Activated CD4-positive, alpha-beta T cell treated with anti-CD3 and anti-CD28 coated beads, Interleukin-2, amount 50 U/mL, for 16 hours (primary cell): ENCODE results near the gene BMP8A.
"Not testable (repeated sequence)": the region's sequence is repeated elsewhere in the genome, so short reads cannot be mapped to it uniquely, and the experiment has no call there.

Experiments
- DNase-seq: peaks from one replicate; pipeline ENCODE4 v3.0.0-alpha.2; 2020

BMP8A gene

DNA sequence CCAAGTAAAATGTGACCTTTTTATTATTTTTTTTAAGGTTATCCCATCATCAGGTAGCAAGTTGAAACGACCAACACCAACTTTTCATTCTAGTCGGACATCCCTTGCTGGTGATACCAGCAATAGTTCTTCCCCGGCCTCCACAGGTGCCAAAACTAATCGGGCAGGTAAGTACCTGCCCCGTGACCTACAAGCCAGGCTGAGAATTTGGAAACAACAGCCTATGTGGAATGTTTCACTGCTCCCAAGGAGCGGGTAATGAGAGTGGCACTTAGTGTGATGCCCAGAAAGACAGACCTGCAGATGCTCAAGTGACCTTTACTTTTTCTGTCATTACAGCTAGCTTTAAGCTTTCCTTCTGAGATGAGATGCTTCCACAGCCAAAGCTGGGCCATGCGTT, 6.9 kb upstream of the BMP8A start:
- no peak for DNase-seq

GRCh38 chr1:39485046-39485803, 6.2 kb upstream of the BMP8A start:
- no peak for DNase-seq

- no peak for DNase-seq
These were observed 3.4 kb upstream of the BMP8A start for GRCh38 chr1:39488012-39488545.

- no peak for DNase-seq
These were observed 2.5 kb upstream of the BMP8A start for GRCh38 chr1:39488793-39489566.

GRCh38 chr1:39489567-39490239, 1.7 kb upstream of the BMP8A start:
- DNase-seq = no peak

DNA sequence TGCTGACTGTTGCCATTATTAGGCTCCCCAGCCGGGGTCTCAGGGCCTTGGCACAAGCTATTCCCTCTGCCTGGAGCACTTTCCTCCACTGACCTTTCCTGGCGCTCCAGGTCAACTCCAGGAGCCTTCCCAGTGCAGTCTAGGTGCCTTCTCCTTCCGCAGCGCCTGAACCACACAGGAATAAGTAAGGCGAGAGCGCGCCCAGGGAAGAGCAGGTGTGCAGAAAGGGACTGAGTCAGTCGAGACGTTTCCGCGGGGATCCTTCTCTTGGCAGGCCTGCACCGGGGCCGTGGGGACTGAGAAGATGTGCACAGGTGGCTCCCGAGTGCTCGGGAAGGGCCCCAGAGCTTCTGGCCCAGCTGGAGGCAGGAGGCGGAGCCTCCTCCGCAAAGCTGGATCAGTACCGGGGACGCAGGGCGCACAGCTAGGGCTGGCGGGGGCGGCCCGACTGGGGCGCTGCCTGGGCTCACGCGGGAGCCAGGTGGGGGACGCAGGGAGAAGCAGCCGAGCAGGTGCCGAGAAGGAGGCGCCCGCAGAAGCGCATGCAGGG, 765 bp upstream of the BMP8A start:
- no peak for DNase-seq

GRCh38 chr1:39492118-39493042, 944 bp downstream of the BMP8A start:
- DNase-seq = not testable (repeated sequence)

GRCh38 chr1:39493043-39493810, 1.8 kb downstream of the BMP8A start:
- not testable (repeated sequence) for DNase-seq

GRCh38 chr1:39494671-39495410, 3.4 kb downstream of the BMP8A start:
- DNase-seq = no peak

GRCh38 chr1:39496520-39496919, 5.1 kb downstream of the BMP8A start:
- DNase-seq = not testable (repeated sequence)

DNA sequence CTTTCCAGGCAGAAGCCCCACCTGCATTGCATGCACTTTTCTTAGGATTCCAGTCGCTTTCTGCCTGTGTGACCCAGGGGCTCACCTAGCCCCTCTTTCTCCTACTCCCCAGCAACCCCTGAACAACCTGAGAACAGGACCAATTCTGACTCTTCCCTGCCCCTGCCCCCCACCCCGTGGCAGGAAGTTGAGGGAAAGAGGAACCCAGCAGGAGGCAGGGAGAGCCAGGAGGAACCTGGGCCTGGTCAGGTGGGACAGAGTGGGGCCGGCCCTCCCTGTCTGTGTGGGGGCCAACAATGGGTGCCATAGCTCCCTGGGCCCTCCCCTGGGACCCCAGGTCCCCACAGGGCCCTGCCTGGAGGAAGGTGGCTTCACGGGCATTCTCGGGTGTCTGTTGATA, 6.1 kb downstream of the BMP8A start:
- no peak for DNase-seq

DNA sequence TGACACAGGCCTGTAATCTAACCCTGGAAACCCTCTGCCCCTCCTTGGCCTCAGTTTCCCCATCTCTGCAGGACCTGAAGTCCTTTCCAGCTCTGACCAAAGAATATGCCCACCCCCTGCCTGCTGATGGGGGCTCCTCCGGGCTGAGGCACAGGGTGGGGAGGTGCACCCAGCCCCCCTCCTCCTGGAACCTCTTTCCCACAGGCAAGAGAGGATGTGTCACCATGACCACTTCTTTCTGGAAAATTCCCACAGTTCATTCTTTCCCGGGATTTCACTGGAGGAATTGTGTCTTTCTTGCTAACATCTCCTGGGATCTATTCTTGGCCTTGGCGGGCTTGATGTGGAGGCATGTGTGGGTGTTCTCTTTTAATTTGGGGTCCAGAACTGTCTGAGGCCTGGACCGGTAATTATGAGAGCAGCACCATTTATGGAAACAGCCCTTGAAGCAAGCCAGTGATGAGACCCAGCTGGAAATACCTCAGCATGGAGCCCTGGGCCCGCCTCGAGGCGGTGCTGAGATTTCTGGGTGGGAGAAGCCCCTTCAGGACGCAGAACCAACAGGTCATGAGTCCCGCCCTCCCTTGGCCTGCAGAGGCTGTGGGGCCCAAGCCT, 6.8 kb downstream of the BMP8A start:
- DNase-seq = not testable (repeated sequence)

- DNase-seq = not testable (repeated sequence)
These were observed 7.4 kb downstream of the BMP8A start for GRCh38 chr1:39498821-39499220.

DNA sequence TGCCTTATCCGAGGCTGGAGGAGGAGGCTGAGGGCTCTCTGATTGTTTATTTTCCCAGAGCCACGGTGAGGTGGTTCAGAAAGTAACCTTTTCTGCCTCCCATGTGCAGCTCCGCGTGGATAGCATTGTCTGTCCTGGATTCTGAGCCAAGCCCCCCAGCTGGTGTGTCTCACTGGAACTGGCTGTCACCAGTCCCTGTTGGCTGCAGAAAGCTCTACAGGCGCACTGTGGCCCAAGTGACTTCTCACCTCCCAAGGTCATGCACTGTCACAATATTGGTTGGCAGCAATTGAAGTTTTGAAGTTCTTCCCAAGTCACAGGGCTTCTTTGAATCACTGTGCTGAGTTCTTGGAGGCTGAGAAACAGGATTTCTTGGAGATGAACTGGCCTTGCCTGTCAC, 8.2 kb downstream of the BMP8A start:
- DNase-seq = no peak

DNA sequence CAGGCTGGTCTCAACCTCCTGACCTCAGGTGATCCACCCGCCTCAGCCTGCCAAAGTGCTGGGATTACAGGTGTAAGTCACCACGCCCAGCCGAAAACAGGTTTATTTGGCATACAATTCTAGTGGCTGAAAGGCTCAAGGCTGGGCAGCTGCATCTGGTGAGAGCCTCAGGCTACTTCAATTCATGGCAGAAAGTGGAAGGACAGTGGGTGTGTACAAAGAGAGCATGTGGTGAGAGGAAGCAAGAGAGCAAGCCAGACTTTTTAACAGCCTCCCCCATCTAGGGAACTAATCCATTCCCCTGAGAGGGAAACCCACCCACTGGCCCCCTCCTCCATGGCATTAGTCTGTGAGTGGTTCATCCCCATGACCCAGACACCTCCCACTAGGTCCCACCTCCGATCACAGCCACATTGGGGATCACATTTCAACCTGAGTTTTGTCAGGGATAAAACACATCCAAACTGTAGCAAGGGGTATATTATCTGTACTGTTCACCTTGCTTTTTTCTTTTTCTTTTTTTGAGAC, 9.5 kb downstream of the BMP8A start:
- no peak for DNase-seq

GRCh38 chr1:39501666-39502065, 10.2 kb downstream of the BMP8A start:
- no peak for DNase-seq

DNA sequence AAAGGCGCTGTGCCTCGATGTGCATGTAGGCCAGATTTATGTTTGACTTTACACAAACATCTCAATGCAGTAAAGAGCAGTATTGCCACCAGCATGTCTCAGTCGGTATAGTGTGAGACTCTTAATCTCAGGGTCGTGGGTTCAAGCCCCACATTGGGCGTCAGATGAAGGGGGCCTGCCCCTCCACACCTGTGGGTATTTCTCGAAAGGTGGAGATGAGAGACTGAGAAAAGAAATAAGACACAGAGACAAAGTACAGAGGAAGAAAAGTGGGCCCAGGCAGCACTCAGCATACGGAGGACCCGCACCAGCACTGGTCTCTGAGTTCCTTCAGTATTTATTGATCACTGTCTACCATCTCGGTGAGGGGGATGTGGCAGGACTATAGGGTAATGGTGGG, 13.0 kb downstream of the BMP8A start:
- DNase-seq = not testable (repeated sequence)

GRCh38 chr1:39505289-39505688, 13.9 kb downstream of the BMP8A start:
- no peak for DNase-seq

DNA sequence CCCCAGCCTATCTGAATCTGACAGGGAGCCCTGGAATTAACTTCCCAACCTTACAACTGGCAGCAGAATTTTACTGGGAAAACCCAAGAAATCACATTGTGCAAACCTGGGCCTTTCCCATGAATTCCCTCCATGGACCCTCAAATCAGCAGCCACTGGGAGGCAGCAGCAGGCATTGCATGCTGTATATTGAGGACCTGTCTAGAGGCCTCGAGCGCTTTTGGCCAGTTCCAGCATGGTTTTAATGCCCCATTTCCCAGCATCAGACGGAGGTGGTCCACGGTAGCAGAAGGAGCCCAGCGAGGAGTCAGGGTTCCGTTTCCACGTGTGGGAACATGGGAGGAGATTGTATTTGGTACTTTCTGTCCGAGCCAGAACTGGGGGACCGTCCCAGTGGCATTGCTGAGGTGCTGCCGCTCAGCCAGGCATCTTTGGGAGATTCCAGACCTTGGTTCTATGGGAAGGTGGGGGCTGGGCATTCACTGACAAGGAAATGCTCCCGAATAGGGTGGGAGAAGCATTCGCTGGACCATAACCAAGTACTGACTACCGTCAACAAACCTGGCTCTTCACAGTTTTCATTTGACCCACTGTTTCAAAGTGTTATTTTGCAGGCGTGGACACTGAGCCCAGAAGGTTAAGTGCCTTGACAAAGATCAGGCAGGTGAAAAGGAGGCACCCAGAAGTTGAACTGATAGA, 15.9 kb downstream of the BMP8A start:
- DNase-seq = no peak
